ENCODE measurements around the gene NPR1. TPM values are rescaled to one million over a fixed set of nuclear protein-coding genes. Genes with fewer than 3 reads are reported as not detected.

Gene NPR1
- total and polyA plus RNA-seq, 8 donors, result 1.4 to 39.7 (median 6.1) TPM

DNA sequence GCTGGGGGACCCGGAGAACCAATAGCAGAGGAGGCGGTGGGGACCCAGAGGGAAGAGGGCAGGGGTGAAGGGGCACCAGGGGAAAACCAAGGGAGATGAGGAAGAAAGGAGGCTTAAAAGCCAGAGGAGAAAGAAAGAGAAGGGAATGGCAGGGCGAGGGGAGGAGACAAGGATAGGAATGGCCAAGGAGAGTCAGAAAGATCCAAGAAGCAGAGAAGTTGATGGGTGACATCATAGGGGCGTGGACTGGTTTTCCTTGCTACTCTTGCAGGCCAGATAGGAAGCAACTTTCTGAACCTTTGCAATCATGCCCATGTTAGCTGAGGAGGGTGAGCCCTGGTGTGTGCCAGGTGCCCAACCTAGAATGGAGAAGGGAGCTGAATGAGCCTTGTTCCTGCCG is 5.4 kb downstream of the NPR1 start:
- H3K27me3 ChIP-seq, result peaks cover 0 to 30% (median 24%) of the 10 kb centered on the region in 3 donors
- intact Hi-C loops (cut with DNase I; ENCODE audit: low total_unique reads), result loop anchor here (5.0 kb wide), 1 partner anchor 63 kb away; no protein-coding TSS in a partner anchor
- TF ChIP-seq POLR2A (IDR thresholded peaks at IDR 0.05) (no peak), EP300 (IDR thresholded peaks at IDR 0.05) (no peak), POLR2AphosphoS5 (IDR thresholded peaks at IDR 0.05) (no peak)
- TF ChIP-seq, protein P1, sequence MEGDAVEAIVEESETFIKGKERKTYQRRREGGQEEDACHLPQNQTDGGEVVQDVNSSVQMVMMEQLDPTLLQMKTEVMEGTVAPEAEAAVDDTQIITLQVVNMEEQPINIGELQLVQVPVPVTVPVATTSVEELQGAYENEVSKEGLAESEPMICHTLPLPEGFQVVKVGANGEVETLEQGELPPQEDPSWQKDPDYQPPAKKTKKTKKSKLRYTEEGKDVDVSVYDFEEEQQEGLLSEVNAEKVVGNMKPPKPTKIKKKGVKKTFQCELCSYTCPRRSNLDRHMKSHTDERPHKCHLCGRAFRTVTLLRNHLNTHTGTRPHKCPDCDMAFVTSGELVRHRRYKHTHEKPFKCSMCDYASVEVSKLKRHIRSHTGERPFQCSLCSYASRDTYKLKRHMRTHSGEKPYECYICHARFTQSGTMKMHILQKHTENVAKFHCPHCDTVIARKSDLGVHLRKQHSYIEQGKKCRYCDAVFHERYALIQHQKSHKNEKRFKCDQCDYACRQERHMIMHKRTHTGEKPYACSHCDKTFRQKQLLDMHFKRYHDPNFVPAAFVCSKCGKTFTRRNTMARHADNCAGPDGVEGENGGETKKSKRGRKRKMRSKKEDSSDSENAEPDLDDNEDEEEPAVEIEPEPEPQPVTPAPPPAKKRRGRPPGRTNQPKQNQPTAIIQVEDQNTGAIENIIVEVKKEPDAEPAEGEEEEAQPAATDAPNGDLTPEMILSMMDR (IDR thresholded peaks at IDR 0.05), result no peak
- DNase-seq, result peak in 1 of 2 donors; percentile 74
- no peak overlapping the region for H3K4me3 ChIP-seq
- H3K27ac ChIP-seq, result no peak overlapping the region
- H3K36me3 ChIP-seq, result peaks cover 0 to 60% (median 10%) of the 10 kb centered on the region in 4 donors
- peaks cover 10 to 26% (median 13%) of the 10 kb centered on the region in 4 donors for H3K4me1 ChIP-seq
- H3K9me3 ChIP-seq, result no peaks in the 10 kb centered on the region
- WGBS, 5 donors, result 56 to 69% (median 67%) methylated on average over 5 of the region's 5 CpGs

DNA sequence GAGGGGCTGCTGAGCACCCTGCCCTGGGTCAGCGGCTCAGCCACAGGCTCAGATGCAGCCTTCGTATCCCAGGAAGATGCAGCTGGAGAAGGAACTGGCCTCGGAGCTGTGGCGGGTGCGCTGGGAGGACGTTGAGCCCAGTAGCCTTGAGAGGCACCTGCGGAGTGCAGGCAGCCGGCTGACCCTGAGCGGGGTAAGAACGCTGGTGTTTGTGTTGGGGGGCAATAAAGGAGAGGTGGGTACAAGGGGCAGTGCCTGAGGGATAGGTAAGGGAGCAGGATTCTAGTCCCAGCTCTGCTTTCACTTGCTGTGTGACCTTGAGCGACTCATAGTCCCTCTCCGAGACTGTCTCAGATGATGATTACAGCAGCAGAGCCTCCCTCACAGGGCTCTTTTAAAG is 6.4 kb downstream of the NPR1 start:
- Histone ChIP-seq H3K36me3 (peaks cover 0 to 70% (median 13%) of the 10 kb centered on the region in 4 donors), H3K4me3 (no peak overlapping the region), H3K9me3 (no peaks in the 10 kb centered on the region), H3K27ac (no peak overlapping the region), H3K27me3 (peaks cover 0 to 19% (median 13%) of the 10 kb centered on the region in 3 donors), H3K4me1 (peaks cover under 1 to 15% (median 2%) of the 10 kb centered on the region in 4 donors)
- TF ChIP-seq EP300 (IDR thresholded peaks at IDR 0.05), result no peak
- no peak for TF ChIP-seq POLR2AphosphoS5 (IDR thresholded peaks at IDR 0.05)
- TF ChIP-seq POLR2A (IDR thresholded peaks at IDR 0.05), result no peak
- TF ChIP-seq, protein P1 (IDR thresholded peaks at IDR 0.05), result no peak
- intact Hi-C loops (cut with DNase I; ENCODE audit: low total_unique reads), result loop anchor here (5.0 kb wide), 1 partner anchor 62 kb away; no protein-coding TSS in a partner anchor
- 81 to 95% (median 87%) methylated on average over 3 to 12 of the region's 12 CpGs for WGBS, 5 donors
- DNase-seq, result no peak

DNA sequence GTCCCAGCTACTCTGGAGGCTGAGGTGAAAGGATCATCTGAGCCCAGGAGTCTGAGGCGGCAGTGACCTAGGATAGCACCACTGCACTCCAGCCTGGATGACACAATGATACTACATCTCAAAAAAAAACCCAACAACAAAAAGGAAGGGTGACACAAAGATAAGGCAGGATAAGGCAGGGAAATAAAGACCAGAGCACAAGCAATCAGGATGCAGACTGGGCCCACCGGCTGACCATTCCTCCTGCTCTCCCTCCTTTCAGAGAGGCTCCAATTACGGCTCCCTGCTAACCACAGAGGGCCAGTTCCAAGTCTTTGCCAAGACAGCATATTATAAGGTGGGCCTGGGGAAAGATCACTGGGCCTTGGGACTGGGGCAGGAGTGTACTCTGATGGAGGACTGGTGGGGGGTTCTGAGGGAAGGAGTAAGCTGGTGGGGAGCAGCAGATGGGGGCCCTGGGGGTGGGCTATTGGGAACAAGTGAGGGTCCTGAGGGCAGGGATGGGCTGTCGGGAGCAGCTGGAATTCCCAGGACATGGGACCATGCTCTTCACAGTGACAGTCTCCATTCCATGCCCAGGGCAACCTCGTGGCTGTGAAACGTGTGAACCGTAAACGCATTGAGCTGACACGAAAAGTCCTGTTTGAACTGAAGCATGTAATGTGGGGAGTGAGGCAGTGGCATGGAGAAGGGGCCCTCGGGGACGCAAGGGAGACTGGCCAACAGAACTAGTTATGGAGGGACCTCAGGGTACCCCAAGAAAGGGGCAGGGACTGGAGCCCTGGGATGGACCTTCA is 7.3 kb downstream of the NPR1 start:
- Histone ChIP-seq H3K9me3 (no peaks in the 10 kb centered on the region), H3K4me3 (no peak overlapping the region), H3K4me1 (peaks cover 0 to 7% (median 0%) of the 10 kb centered on the region in 4 donors), H3K36me3 (peaks cover 0 to 76% (median 13%) of the 10 kb centered on the region in 4 donors), H3K27ac (no peak overlapping the region), H3K27me3 (peaks cover 0 to 11% (median 7%) of the 10 kb centered on the region in 3 donors)
- no peak for TF ChIP-seq POLR2AphosphoS5 (IDR thresholded peaks at IDR 0.05)
- TF ChIP-seq EP300 (IDR thresholded peaks at IDR 0.05), result no peak
- no peak for TF ChIP-seq POLR2A (IDR thresholded peaks at IDR 0.05)
- TF ChIP-seq, protein P1 (IDR thresholded peaks at IDR 0.05), result no peak
- no peak for DNase-seq
- intact Hi-C loops (cut with DNase I; ENCODE audit: low total_unique reads), result no loop called here
- WGBS, 5 donors, result 78 to 87% (median 83%) methylated on average over 11 of the region's 11 CpGs

DNA sequence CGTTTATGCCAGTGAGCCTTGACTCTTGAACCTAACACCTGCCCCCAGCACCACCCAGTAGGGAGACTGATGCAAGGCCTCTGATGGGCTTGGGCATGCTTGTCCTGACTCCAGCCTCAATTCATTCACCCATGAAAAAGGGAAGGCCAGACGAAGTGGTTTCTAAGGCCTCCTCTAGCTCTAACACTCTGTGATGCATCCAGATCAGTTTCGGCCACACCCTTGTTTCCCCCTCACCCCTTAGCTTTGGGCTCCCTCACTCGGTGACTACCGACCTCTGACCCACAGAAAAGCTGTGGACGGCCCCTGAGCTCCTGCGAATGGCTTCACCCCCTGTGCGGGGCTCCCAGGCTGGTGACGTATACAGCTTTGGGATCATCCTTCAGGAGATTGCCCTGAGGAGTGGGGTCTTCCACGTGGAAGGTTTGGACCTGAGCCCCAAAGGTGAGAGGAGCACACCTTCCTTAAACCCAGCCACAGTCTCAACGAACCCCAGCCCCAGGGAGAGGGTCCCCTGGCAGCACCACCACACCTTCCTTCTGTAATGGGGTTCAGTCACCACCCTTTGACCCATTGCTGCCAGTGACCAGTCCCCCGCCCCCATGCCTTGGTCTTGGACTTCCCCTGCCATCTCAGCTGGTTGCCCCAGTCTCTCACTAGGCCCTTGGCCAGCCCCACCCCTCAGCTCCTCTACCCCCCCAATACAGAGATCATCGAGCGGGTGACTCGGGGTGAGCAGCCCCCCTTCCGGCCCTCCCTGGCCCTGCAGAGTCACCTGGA is 9.0 kb downstream of the NPR1 start:
- TF ChIP-seq, protein P1 (IDR thresholded peaks at IDR 0.05), result no peak
- TF ChIP-seq POLR2A (IDR thresholded peaks at IDR 0.05), result no peak
- TF ChIP-seq EP300 (IDR thresholded peaks at IDR 0.05), result no peak
- TF ChIP-seq POLR2AphosphoS5 (IDR thresholded peaks at IDR 0.05), result no peak
- DNase-seq, result no peak
- Histone ChIP-seq H3K4me1 (peaks cover 0 to 6% (median 0%) of the 10 kb centered on the region in 4 donors), H3K36me3 (peaks cover 0 to 64% (median 13%) of the 10 kb centered on the region in 4 donors), H3K27ac (no peak overlapping the region), H3K4me3 (no peak overlapping the region), H3K27me3 (no peaks in the 10 kb centered on the region), H3K9me3 (no peaks in the 10 kb centered on the region)
- intact Hi-C loops (cut with DNase I; ENCODE audit: low total_unique reads), result no loop called here
- 76 to 85% (median 83%) methylated on average over 15 to 16 of the region's 16 CpGs for WGBS, 5 donors
